ENCODE data around the gene NME7.

Gene NME7

GRCh38 chr1:169121146-169121923 is 246.3 kb downstream of the NME7 start:
- DNase-seq = no peak

- no peak for DNase-seq
These were observed 247.5 kb downstream of the NME7 start for GRCh38 chr1:169120066-169120465.

- no peak for DNase-seq
These were observed 248.2 kb downstream of the NME7 start for GRCh38 chr1:169119405-169119804.

- DNase-seq = no peak
These were observed 249.4 kb downstream of the NME7 start for GRCh38 chr1:169118227-169118626.

- no peak for DNase-seq
These were observed 250.0 kb downstream of the NME7 start for GRCh38 chr1:169117599-169117998.

GRCh38 chr1:169117014-169117413 is 250.6 kb downstream of the NME7 start:
- no peak for DNase-seq

- no peak for DNase-seq
These were observed 251.6 kb downstream of the NME7 start for GRCh38 chr1:169115891-169116585.

GRCh38 chr1:169113613-169114119 is 253.9 kb downstream of the NME7 start:
- DNase-seq = no peak

- DNase-seq = no peak
These were observed 255.4 kb downstream of the NME7 start for GRCh38 chr1:169112241-169112640.

- DNase-seq = no peak
These were observed 256.1 kb downstream of the NME7 start for GRCh38 chr1:169111472-169111871.

- no peak for DNase-seq
These were observed 256.7 kb downstream of the NME7 start for GRCh38 chr1:169110689-169111447.

GRCh38 chr1:169110236-169110635 is 257.4 kb downstream of the NME7 start:
- no peak for DNase-seq

- DNase-seq = peak; percentile 8
These were observed 257.9 kb downstream of the NME7 start for GRCh38 chr1:169109561-169110134.

GRCh38 chr1:169108863-169109560 is 258.6 kb downstream of the NME7 start:
- DNase-seq = peak; percentile 48

- no peak for DNase-seq
These were observed 259.4 kb downstream of the NME7 start for GRCh38 chr1:169108223-169108622.

GRCh38 chr1:169107603-169108208 is 259.9 kb downstream of the NME7 start:
- no peak for DNase-seq

- DNase-seq = no peak
These were observed 260.5 kb downstream of the NME7 start for GRCh38 chr1:169106921-169107602.

- peak; percentile 54 for DNase-seq
These were observed 261.3 kb downstream of the NME7 start, which contains the start of gene ATP1B1 for GRCh38 chr1:169106095-169106920. TSS of gene ATP1B1 (plus strand) at chr1:169106690. CDS start at chr1:169106830, 140 bp downstream.

GRCh38 chr1:169105434-169106094 is 262.0 kb downstream of the NME7 start:
- DNase-seq = peak; percentile 56

GRCh38 chr1:169105087-169105433 is 262.5 kb downstream of the NME7 start:
- DNase-seq = no peak
